GM20000 (cell line): ENCODE data around the gene EHBP1.

Experiments
- DNase-seq: peaks from one replicate; pipeline ENCODE4 v3.0.0; 2012; ENCODE audit warnings: low spot score
- CTCF ChIP-seq: IDR thresholded peaks from 2 replicates; pipeline ENCODE4 v1.5.1; 2012; ENCODE audit warnings: mild to moderate bottlenecking, control low read depth; ENCODE audit errors: extremely low read depth, missing control alignments

EHBP1 gene

GRCh38 chr2:62996534-62997186 is 291.1 kb downstream of the EHBP1 start:
- no peak for TF ChIP-seq CTCF
- no peak for DNase-seq

GRCh38 chr2:62998949-62999348 is 293.4 kb downstream of the EHBP1 start:
- no peak for DNase-seq
- TF ChIP-seq CTCF: no peak

GRCh38 chr2:62999905-63000304 is 294.4 kb downstream of the EHBP1 start:
- TF ChIP-seq CTCF: no peak

GRCh38 chr2:63000801-63001200 is 295.3 kb downstream of the EHBP1 start:
- no peak for DNase-seq
- TF ChIP-seq CTCF: no peak

More at GRCh38 chr2:62999905-63000304, 294.4 kb downstream of the EHBP1 start:
- no peak for DNase-seq

- no peak for DNase-seq
- TF ChIP-seq CTCF: no peak
Observed at GRCh38 chr2:63001576-63001975, 296.1 kb downstream of the EHBP1 start.

- TF ChIP-seq CTCF: no peak
- no peak for DNase-seq
Observed at GRCh38 chr2:63003351-63003750, 297.8 kb downstream of the EHBP1 start.

GRCh38 chr2:63007813-63008458 is 302.4 kb downstream of the EHBP1 start:
- TF ChIP-seq CTCF: no peak
- no peak for DNase-seq
